K562 (cell line): ENCODE results near the gene UBE2M. TPM values are rescaled to one million over a fixed set of nuclear protein-coding genes. Genes with fewer than 3 reads are reported as not detected.

ENCODE experiments used
- BCLAF1 ChIP-seq, 2 experiments: fragments of 450-650 bp in 1 of 2; IDR thresholded peaks; 2 replicates each; pipeline ENCODE4 v1.6.1; 2011 to 2017; ENCODE audit warnings: low read depth in 2 of 2, antibody characterized with exemption in 1 of 2, borderline replicate concordance in 1 of 2, low read length in 1 of 2, mild to moderate bottlenecking in 1 of 2, mixed read lengths in 1 of 2; ENCODE audit not compliant: control insufficient read depth in 1 of 2
- DPF2 ChIP-seq: fragments of 450-650 bp; IDR thresholded peaks from 2 replicates; pipeline ENCODE4 v1.6.1; 2016
- E2F3 ChIP-seq: fragments of 250-450 bp; sonication (Bioruptor Pico); IDR thresholded peaks from 2 replicates; pipeline ENCODE4 v1.4.0; 2020; ENCODE audit warnings: mild to moderate bottlenecking
- FOXJ2 ChIP-seq: fragments of 200-800 bp; sonication (Bioruptor generic); IDR thresholded peaks from 2 replicates; pipeline ENCODE4 v1.6.1; 2016; ENCODE audit warnings: missing genetic modification characterization, missing compliant biosample characterization
- GTF2A2 ChIP-seq: IDR thresholded peaks from 2 replicates; pipeline ENCODE4 v1.6.1; 2016; ENCODE audit warnings: mild to moderate bottlenecking, missing genetic modification characterization, missing compliant biosample characterization
- HDAC6 ChIP-seq: IDR thresholded peaks from 2 replicates; pipeline ENCODE4 v1.6.1; 2012; ENCODE audit warnings: low read depth, mild to moderate bottlenecking, control low read depth, inconsistent platforms, low read length, moderate library complexity
- KDM4B ChIP-seq, 2 experiments: fragments of 450-650 bp in 1 of 2; sonication (generic) in 1 of 2; IDR thresholded peaks; 2 replicates each; pipeline ENCODE4 v1.6.1; 2016 to 2017; ENCODE audit warnings: borderline replicate concordance in 2 of 2, antibody characterized with exemption in 1 of 2, low read depth in 1 of 2, mild to moderate bottlenecking in 1 of 2
- MCM7 ChIP-seq, 2 experiments: fragments of 450-650 bp; IDR thresholded peaks; 2 replicates each; pipeline ENCODE4 v1.6.1; 2016 to 2018
- NEUROD1 ChIP-seq: fragments of 150-350 bp; IDR thresholded peaks from 2 replicates; pipeline ENCODE4 v1.6.1; 2014; ENCODE audit warnings: borderline replicate concordance, low read length, low read depth; ENCODE audit not compliant: partially characterized antibody
- PHF20 ChIP-seq: fragments of 450-650 bp; IDR thresholded peaks from 2 replicates; pipeline ENCODE4 v1.6.1; 2018; ENCODE audit not compliant: partially characterized antibody
- PRDM10 ChIP-seq: fragments of 450-650 bp; IDR thresholded peaks from 2 replicates; pipeline ENCODE4 v1.6.1; 2018; ENCODE audit not compliant: partially characterized antibody
- PTBP1 ChIP-seq: fragments of 200-400 bp; formaldehyde crosslinking; IDR thresholded peaks from 2 replicates; pipeline ENCODE4 v1.6.1; 2017; ENCODE audit warnings: low read depth, low read length
- SETDB1 ChIP-seq: IDR thresholded peaks from one replicate; pipeline ENCODE4 v1.6.1; 2012; ENCODE audit warnings: low read length, control low read depth, inconsistent platforms
- TCF7 ChIP-seq: sonication (generic); IDR thresholded peaks from 2 replicates; pipeline ENCODE4 v1.6.1; 2016; ENCODE audit warnings: antibody characterized with exemption, borderline replicate concordance
- THAP7 ChIP-seq: fragments of 250-450 bp; sonication (Bioruptor Pico); IDR thresholded peaks from 2 replicates; pipeline ENCODE4 v1.5.0; 2021
- ZNF184 ChIP-seq: sonication (generic); formaldehyde crosslinking; IDR thresholded peaks from 2 replicates; pipeline ENCODE4 v1.5.0; 2020; ENCODE audit warnings: missing genetic modification reagents
- ZNF398 ChIP-seq: fragments of 250-450 bp; sonication (Bioruptor Pico); IDR thresholded peaks from 2 replicates; pipeline ENCODE4 v1.8.0; 2021; ENCODE audit warnings: moderate library complexity, mild to moderate bottlenecking, inconsistent platforms
- polyA plus RNA-seq, 8 experiments: library from polyadenylated mRNA; depleted of rRNA in 4 of 8; stranded (reverse) in 5 of 8; unstranded in 3 of 8; fragments of >200 nt; fragmentation: Nextera tagmentation in 2 of 8; fragmentation: Illumina TruSeq in 1 of 8; extraction: Ambion mirVana in 2 of 8; extraction: Trizol in 1 of 8; gene quantifications; 2 replicates each; pipeline versions ENCODE4 v1.2.1 to v1.2.3, GENCODE V29; 2011 to 2014; ENCODE audit warnings: inconsistent platforms in 1 of 8, missing spikeins in 1 of 8
- total RNA-seq, 7 experiments: library from RNA; depleted of rRNA in 6 of 7; stranded (reverse); fragments of >200 nt in 6 of 7; fragmentation: Illumina TruSeq in 2 of 7; extraction: Trizol in 2 of 7; gene quantifications; 2 replicates each; pipeline versions ENCODE4 v1.2.1 to v1.2.3, GENCODE V29; 2011 to 2021; ENCODE audit warnings: low replicate concordance in 1 of 7

The UBE2M gene
- total and polyA plus RNA-seq, 9 of the 15 experiments (the other 6 are each of a cell fraction or from before 2014, with no cell fraction given), result 0.92 to 163 (median 85.7) TPM

- TF ChIP-seq FOXJ2 (peak; percentile 28; the same call in 1 of the 2 replicates), PRDM10 (peak; percentile 87), GTF2A2 (tag) (no peak), THAP7 (no peak), ZNF184 (CRISPR knock-in tag) (no peak), E2F3 (CRISPR knock-in tag) (no peak), DPF2 (no peak), KDM4B (IDR thresholded peaks at IDR 0.05; ENCODE audit: borderline replicate concordance in 2 of 2, low read depth in 1 of 2) (no peak), TCF7 (no peak), PTBP1 (no peak), BCLAF1 (IDR thresholded peaks at IDR 0.05; ENCODE audit: borderline replicate concordance in 1 of 2, control insufficient read depth in 1 of 2, low read depth in 2 of 2, low read length in 1 of 2) (no peak), NEUROD1 (no peak), SETDB1 (no peak), ZNF398 (CRISPR knock-in tag) (no peak), HDAC6 (no peak), MCM7 (IDR thresholded peaks at IDR 0.05) (no peak), PHF20 (no peak)
Measured at GRCh38 chr19:58575183-58576041, 17.0 kb upstream of the UBE2M start (continued).
